Right lobe of liver (tissue), 4 donors: ENCODE results near the gene PTPN4.

Experiments used
- POLR2A ChIP-seq: fragments of 450-650 bp; IDR thresholded peaks from one replicate; pipeline ENCODE4 v1.6.1; 2017; ENCODE audit warnings: antibody characterized with exemption, mild to moderate bottlenecking
- TF ChIP-seq, protein P1 (sequence below), 4 donors: fragments of 200-600 bp in 3 of 4; fragments of 450-650 bp in 1 of 4; IDR thresholded peaks; one replicate each; pipeline versions ENCODE4 v1.5.1 to v1.8.0; 2016 to 2022; ENCODE audit warnings: antibody characterized with exemption in 4 of 4, mild to moderate bottlenecking in 2 of 4
- donor health status: DM: no; HTN: no; CAD: no.
- donor health status: DM: no; HTN: no; CAD: no.
- donor health status: DM: no; HTN: yes; CAD: no.

DNA sequence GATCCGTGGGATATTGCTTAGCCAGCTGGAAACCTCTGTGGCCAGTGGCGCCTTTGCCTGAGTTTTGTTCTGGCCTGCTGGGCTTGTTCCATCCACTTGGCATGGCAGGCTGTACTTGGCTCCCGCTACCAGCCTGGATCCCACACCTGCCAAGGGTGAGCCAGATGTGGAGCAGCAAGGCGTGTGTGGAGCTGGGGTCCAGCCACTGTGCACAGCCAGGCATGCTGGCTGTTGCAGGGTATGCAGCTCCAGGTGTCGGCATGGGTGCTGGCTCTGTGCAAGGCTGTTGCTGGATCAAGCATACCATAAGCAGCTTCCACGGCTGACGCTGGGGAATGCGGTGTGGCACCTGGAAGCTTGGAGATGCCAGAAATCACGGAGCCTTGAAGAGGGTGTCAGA, 34.5 kb downstream of the PTPN4 start:
- no peak for TF ChIP-seq POLR2A
- TF ChIP-seq, protein P1, sequence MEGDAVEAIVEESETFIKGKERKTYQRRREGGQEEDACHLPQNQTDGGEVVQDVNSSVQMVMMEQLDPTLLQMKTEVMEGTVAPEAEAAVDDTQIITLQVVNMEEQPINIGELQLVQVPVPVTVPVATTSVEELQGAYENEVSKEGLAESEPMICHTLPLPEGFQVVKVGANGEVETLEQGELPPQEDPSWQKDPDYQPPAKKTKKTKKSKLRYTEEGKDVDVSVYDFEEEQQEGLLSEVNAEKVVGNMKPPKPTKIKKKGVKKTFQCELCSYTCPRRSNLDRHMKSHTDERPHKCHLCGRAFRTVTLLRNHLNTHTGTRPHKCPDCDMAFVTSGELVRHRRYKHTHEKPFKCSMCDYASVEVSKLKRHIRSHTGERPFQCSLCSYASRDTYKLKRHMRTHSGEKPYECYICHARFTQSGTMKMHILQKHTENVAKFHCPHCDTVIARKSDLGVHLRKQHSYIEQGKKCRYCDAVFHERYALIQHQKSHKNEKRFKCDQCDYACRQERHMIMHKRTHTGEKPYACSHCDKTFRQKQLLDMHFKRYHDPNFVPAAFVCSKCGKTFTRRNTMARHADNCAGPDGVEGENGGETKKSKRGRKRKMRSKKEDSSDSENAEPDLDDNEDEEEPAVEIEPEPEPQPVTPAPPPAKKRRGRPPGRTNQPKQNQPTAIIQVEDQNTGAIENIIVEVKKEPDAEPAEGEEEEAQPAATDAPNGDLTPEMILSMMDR (IDR thresholded peaks at IDR 0.05): no peak
